HG02840 (cell line): ENCODE data around the gene NEURL1B.

Source experiments
- ATAC-seq: cut with Tn5 transposase; IDR thresholded peaks from one replicate; pipeline ENCODE4 v1.9.1; 2021; ENCODE audit warnings: mild to moderate bottlenecking, moderate library complexity, moderate number of reproducible peaks; ENCODE audit not compliant: unreplicated experiment, low FRiP score

The NEURL1B gene

GRCh38 chr5:172727551-172727950, 86.5 kb downstream of the NEURL1B start:
- no peak for ATAC-seq

GRCh38 chr5:172728481-172729241, 87.6 kb downstream of the NEURL1B start:
- ATAC-seq, result no peak

GRCh38 chr5:172729588-172729987, 88.5 kb downstream of the NEURL1B start:
- ATAC-seq, result no peak

GRCh38 chr5:172730222-172730621, 89.2 kb downstream of the NEURL1B start:
- ATAC-seq, result no peak

GRCh38 chr5:172730981-172731679, 90.1 kb downstream of the NEURL1B start:
- ATAC-seq, result no peak

GRCh38 chr5:172731680-172732074, 90.6 kb downstream of the NEURL1B start:
- ATAC-seq, result no peak

- no peak for ATAC-seq
Measured at GRCh38 chr5:172732201-172732865, 91.3 kb downstream of the NEURL1B start.

- ATAC-seq, result no peak
Measured at GRCh38 chr5:172733131-172733973, 92.3 kb downstream of the NEURL1B start.

GRCh38 chr5:172733974-172734346, 92.9 kb downstream of the NEURL1B start:
- ATAC-seq, result no peak

GRCh38 chr5:172735141-172735831, 94.2 kb downstream of the NEURL1B start:
- ATAC-seq, result no peak

- no peak for ATAC-seq
Measured at GRCh38 chr5:172736508-172737135, 95.6 kb downstream of the NEURL1B start.

- ATAC-seq, result no peak
Measured at GRCh38 chr5:172739375-172739774, 98.3 kb downstream of the NEURL1B start.

- no peak for ATAC-seq
Measured at GRCh38 chr5:172740428-172741205, 99.6 kb downstream of the NEURL1B start.
